RWPE1 (cell line): ENCODE measurements around the gene MTUS2.

Source experiments
- CTCF ChIA-PET: fragments of 350-600 bp; sonication (Branson Sonifier 250); formaldehyde crosslinking; extraction: SDS; loops from one replicate; lab custom pipeline; 2021; lab: Yijun Ruan, JAX
- POLR2A ChIA-PET: fragments of 400-600 bp; formaldehyde crosslinking; extraction: SDS; loops from one replicate; lab custom pipeline; 2020; ENCODE audit warnings: antibody characterized with exemption; ENCODE audit not compliant: low non-redundant PET; lab: Yijun Ruan, JAX
- DNase-seq: peaks from one replicate; pipeline ENCODE4 v3.0.0; 2012; ENCODE audit warnings: low spot score
- H3K27ac ChIP-seq: fragments of 450-650 bp; 2 replicates; pipeline ENCODE4 v1.5.1; 2017
- TF ChIP-seq, protein P1 (sequence below): fragments of 450-650 bp; conservative IDR thresholded peaks from 2 replicates; pipeline ENCODE4 v1.5.1; 2017; ENCODE audit warnings: low read depth, mild to moderate bottlenecking

Gene MTUS2

GRCh38 chr13:29164116-29164515 is 344.0 kb downstream of the MTUS2 start:
- ChIA-PET CTCF (interaction anchor here (0.6 kb wide), 1 partner anchor 13 kb away, joined by 3 read pairs; no protein-coding TSS in a partner anchor), POLR2A (no interaction called here)
- TF ChIP-seq, protein P1, sequence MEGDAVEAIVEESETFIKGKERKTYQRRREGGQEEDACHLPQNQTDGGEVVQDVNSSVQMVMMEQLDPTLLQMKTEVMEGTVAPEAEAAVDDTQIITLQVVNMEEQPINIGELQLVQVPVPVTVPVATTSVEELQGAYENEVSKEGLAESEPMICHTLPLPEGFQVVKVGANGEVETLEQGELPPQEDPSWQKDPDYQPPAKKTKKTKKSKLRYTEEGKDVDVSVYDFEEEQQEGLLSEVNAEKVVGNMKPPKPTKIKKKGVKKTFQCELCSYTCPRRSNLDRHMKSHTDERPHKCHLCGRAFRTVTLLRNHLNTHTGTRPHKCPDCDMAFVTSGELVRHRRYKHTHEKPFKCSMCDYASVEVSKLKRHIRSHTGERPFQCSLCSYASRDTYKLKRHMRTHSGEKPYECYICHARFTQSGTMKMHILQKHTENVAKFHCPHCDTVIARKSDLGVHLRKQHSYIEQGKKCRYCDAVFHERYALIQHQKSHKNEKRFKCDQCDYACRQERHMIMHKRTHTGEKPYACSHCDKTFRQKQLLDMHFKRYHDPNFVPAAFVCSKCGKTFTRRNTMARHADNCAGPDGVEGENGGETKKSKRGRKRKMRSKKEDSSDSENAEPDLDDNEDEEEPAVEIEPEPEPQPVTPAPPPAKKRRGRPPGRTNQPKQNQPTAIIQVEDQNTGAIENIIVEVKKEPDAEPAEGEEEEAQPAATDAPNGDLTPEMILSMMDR: no peak
- DNase-seq: no peak
- H3K27ac ChIP-seq: no peak overlapping the region

GRCh38 chr13:29165216-29165615 is 345.1 kb downstream of the MTUS2 start:
- DNase-seq: no peak
- TF ChIP-seq, protein P1: no peak
- POLR2A ChIA-PET: no interaction called here
- CTCF ChIA-PET: no interaction called here
- H3K27ac ChIP-seq: no peak overlapping the region

DNA sequence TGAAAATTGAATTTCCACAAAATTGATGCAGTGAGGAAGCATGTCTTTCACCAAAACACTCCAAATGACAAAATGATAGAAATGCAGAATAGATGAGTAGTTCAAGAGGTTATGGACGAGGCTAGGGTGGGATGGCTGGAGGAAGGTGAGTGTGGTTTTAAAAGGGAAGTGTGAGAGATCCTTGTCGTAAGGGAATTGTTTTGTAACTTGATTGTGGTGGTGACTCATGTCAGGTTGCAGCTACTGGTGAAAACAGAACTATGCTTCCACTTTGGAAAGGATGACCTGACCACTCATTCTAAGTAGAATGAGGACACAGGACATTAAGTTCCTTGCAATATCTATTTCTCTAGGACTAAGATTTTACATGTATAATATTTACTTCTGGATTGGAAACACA is 345.7 kb downstream of the MTUS2 start:
- DNase-seq: no peak
- TF ChIP-seq, protein P1: no peak
- POLR2A ChIA-PET: no interaction called here
- H3K27ac ChIP-seq: no peak overlapping the region
- CTCF ChIA-PET: no interaction called here

- no peak for DNase-seq
- ChIA-PET CTCF (interaction anchor here (0.7 kb wide), 1 partner anchor 190 kb away, joined by 4 read pairs; no protein-coding TSS in a partner anchor), POLR2A (no interaction called here)
- TF ChIP-seq, protein P1: no peak
- no peak overlapping the region for H3K27ac ChIP-seq
These were observed 350.4 kb downstream of the MTUS2 start for GRCh38 chr13:29170436-29171082.

DNA sequence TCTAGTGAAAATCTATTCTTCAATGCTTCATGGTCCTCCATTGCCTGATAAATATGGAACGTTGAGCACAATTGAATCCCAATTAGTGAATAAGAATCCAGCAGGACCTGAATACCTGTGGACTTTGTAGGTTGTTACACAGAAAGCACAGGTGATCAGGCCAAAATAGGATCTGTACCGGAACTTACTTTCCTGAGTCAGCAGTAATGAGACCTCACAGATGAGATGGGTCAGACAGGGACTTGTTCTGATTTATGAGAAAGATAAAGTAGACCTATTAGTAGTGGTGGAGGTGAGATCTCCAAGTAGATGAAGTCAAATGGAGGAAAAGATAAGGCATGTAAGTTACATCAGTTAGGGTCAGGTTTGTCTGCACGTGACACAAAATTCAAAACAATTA is 351.1 kb downstream of the MTUS2 start:
- TF ChIP-seq, protein P1: no peak
- CTCF ChIA-PET: interaction anchor here (0.5 kb wide), 1 partner anchor 114 kb away, joined by 3 read pairs; no protein-coding TSS in a partner anchor
- POLR2A ChIA-PET: no interaction called here
- no peak overlapping the region for H3K27ac ChIP-seq
- DNase-seq: no peak

- ChIA-PET CTCF (no interaction called here), POLR2A (no interaction called here)
- DNase-seq: no peak
- TF ChIP-seq, protein P1: no peak
- no peak overlapping the region for H3K27ac ChIP-seq
These were observed 354.0 kb downstream of the MTUS2 start for GRCh38 chr13:29174093-29174492.
